Brain pericyte (primary cell): ENCODE data around the gene HIVEP3.
A peak's percentile ranks its signal among the peaks of the same experiment; 100 is the strongest.
"Not testable (repeated sequence)": the region's sequence is repeated elsewhere in the genome, so short reads cannot be mapped to it uniquely, and the experiment has no call there.

ENCODE experiments used
- DNase-seq: peaks from one replicate; pipeline ENCODE4 v3.0.0-alpha.2; 2012; ENCODE audit warnings: low read depth, low spot score

The HIVEP3 gene

GRCh38 chr1:41713557-41714327 is 205.0 kb downstream of the HIVEP3 start:
- DNase-seq, result peak; percentile 55

GRCh38 chr1:41713141-41713540 is 205.6 kb downstream of the HIVEP3 start:
- no peak for DNase-seq

GRCh38 chr1:41712695-41713094 is 206.0 kb downstream of the HIVEP3 start:
- DNase-seq, result no peak

- no peak for DNase-seq
Measured at GRCh38 chr1:41712081-41712480, 206.6 kb downstream of the HIVEP3 start.

- DNase-seq, result no peak
Measured at GRCh38 chr1:41711581-41711980, 207.1 kb downstream of the HIVEP3 start.

- DNase-seq, result no peak
Measured at GRCh38 chr1:41710980-41711379, 207.7 kb downstream of the HIVEP3 start.

- DNase-seq, result no peak
Measured at GRCh38 chr1:41709873-41710272, 208.8 kb downstream of the HIVEP3 start.

- no peak for DNase-seq
Measured at GRCh38 chr1:41709331-41709730, 209.4 kb downstream of the HIVEP3 start.

- no peak for DNase-seq
Measured at GRCh38 chr1:41708332-41708731, 210.4 kb downstream of the HIVEP3 start.

- no peak for DNase-seq
Measured at GRCh38 chr1:41707793-41708192, 210.9 kb downstream of the HIVEP3 start.

GRCh38 chr1:41705798-41706197 is 212.9 kb downstream of the HIVEP3 start:
- DNase-seq, result no peak

GRCh38 chr1:41704196-41704595 is 214.5 kb downstream of the HIVEP3 start:
- no peak for DNase-seq

- DNase-seq, result no peak
Measured at GRCh38 chr1:41702771-41703170, 216.0 kb downstream of the HIVEP3 start.

GRCh38 chr1:41700986-41701535 is 217.7 kb downstream of the HIVEP3 start:
- no peak for DNase-seq

- no peak for DNase-seq
Measured at GRCh38 chr1:41700581-41700980, 218.1 kb downstream of the HIVEP3 start.

- DNase-seq, result no peak
Measured at GRCh38 chr1:41699861-41700248, 218.9 kb downstream of the HIVEP3 start.

GRCh38 chr1:41698916-41699860 is 219.5 kb downstream of the HIVEP3 start:
- DNase-seq, result no peak

- no peak for DNase-seq
Measured at GRCh38 chr1:41696381-41696780, 222.3 kb downstream of the HIVEP3 start.

- no peak for DNase-seq
Measured at GRCh38 chr1:41695118-41695745, 223.5 kb downstream of the HIVEP3 start.

- not testable (repeated sequence) for DNase-seq
Measured at GRCh38 chr1:41691966-41692365, 226.8 kb downstream of the HIVEP3 start.

GRCh38 chr1:41691424-41691823 is 227.3 kb downstream of the HIVEP3 start:
- no peak for DNase-seq

- DNase-seq, result no peak
Measured at GRCh38 chr1:41690331-41690730, 228.4 kb downstream of the HIVEP3 start.
